GM19467 (cell line): ENCODE data around the gene DHRS7C.

Experiments used
- ATAC-seq: cut with Tn5 transposase; IDR thresholded peaks from one replicate; pipeline ENCODE4 v1.9.1; 2021; ENCODE audit warnings: mild to moderate bottlenecking, moderate library complexity; ENCODE audit not compliant: unreplicated experiment

Gene DHRS7C

DNA sequence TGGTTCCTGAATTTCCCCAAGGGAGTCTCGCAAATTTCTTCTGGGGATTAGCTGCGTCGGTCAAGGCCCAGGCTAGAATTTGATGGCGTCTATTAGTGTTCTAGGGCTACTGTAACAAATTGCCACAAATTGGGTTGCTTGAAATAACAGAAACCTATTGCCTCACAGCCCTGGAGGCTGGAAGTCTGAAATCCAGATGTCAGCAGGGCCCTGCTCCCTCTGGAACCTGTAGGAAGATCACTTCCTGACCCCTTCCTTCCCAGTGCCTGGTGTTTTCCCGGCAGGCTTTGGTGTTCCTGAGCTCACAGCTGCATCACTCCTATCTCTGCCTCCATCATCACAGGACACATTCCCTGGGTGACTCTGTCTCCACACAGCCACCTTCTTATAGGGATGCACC lies 24.4 kb downstream of the DHRS7C start:
- ATAC-seq: no peak

DNA sequence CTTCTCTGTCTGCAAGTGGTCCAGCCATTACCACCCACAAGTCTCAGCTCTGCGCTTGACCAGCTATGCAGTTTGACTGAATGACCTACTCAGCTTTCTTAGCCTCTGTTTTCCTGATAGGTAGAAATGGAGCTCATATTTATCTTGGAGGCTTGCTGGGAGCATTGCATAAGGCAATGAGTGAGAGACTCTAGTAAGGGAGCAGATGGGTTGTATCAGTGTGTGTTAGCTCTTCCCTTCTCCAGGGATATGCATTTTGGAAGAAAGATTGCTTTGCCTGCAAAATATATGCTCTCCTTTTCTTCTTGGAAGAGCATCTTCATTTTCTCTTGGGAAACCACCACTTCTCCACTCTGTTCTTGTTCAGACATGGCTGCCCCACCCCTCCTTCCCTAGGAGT lies 26.1 kb downstream of the DHRS7C start:
- no peak for ATAC-seq

DNA sequence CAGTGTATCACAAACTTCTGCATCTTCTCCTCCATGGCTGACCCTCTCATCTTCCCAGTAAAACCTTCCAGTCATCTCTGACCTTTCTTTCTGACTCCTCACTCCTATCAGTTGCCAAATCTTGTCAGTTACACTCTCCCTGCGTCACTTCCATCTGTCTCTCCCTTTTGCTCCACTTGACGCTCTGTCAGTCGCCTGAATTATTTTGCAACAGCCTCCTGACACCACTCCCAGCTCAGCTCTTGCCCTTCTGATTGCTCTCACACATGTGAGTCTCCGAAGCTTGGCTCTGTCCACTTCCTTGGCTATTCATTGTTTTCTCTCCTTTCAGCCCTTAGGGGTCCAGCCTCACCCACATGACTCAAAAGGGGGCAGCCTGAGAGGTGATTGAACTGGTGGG lies 27.7 kb downstream of the DHRS7C start:
- ATAC-seq: no peak

DNA sequence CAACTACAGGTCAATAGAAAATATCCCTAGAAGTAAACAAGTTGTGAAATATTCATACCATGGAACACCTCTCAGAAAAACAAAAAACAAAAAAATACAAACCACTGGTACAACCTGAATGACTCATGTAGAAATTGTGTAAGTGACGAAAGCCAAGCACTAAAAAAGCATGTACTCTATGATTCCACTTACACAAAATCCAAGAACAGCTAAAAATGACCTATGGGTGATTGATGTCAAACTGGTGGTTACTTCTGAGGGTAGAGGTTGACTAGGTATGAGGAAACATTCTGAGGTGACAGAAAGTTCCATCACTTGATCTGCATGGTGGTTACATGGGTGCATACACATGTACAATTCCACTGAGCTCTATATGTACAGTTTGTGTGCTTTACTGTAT lies 31.1 kb downstream of the DHRS7C start:
- no peak for ATAC-seq

DNA sequence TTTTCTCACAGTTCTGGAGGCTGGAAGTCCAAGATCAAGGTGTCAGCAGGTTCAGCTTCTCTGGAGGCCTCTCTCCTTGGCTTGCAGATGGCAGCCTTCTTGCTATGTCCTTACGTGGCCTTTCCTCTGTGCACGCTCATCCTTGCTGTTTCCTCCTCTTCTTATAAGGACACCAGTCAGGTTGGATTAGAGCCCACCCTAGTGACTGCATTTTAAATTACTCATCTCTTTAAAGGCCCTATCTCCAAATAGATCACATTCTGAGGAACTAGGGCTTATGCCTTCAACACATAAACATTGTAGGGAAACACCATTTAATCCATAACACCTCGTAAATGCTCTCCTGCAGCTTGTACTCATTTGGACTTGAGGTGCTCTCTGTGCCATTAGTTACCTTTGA lies 36.3 kb downstream of the DHRS7C start:
- no peak for ATAC-seq

DNA sequence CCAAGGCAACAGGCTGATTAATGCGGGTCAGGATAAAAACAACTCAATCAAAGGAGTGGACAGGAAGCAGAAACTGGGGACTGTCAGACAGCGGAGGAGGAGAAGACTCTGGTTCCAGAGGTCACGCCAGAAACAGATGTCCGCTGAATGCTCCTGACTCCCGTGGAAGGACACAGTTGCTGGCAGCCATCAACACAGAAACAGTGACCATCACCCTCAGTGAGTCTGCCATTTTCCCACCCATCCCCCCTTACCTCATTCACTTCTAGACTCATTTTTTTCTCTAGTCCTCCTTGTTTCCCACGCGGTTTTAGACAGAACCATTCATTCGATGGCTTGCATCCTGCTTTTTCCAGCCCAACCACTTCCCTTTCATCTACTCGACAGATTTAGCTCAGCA lies 40.9 kb downstream of the DHRS7C start:
- no peak for ATAC-seq

DNA sequence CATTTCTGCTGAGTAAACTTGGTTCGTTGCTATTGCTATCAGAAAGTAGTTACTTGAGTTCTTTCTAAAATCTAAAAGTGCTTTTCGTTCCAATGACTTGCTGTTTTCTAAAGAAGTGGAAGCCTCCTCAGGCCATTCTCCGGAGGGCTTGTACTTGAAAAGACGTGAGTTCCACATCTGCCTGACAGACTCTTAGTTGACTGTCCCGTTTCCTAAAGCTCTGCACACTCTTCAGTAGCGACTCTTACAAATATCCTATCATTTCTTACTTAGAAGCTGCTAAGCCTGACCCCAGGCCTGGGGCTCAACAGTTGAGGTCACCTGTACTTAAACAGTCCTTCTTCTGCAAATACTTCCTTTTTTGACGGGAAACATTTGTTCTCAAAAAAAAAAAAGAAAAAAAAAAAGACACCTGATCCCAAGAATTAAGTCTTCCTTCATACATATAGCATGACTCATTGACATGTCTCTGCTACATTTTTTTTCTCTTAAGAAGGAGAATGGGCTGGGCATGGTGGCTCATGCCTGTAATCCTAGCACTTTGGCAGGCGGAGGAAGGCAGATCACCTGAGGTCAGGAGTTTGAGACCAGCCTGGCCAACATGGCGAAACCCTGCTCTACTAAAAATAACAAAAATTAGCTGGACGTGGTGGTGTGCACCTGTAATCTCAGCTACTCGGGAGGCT lies 61.5 kb downstream of the DHRS7C start:
- no peak for ATAC-seq

DNA sequence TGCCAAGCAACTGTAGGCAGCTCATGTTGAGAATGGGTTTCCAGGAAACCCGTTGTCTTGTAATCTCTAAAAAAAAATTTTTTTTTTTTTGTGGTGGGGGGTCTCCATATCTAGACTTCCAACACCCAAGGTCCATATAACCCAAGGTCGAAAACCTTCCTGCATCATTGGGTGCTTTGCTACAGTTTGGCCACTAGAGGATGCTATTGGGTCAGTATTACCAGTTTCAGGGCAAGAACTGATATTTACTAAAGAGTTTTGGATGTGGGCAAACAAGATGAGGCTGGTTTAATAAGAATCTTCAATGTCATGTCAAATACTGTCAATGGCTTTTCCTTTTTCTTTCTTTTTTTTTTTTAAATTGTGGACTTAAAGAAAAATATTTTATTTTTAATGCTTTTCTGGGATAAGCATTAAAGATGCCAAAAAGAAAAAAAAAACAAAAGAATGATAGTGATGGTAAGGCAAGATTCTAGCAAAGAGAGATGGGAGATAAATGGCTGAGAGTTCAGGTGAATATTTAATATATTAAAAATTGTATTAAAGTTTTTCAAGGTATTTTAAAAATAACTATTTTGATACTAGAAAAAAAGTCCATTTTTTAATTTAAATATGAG lies 62.2 kb downstream of the DHRS7C start:
- ATAC-seq: no peak

DNA sequence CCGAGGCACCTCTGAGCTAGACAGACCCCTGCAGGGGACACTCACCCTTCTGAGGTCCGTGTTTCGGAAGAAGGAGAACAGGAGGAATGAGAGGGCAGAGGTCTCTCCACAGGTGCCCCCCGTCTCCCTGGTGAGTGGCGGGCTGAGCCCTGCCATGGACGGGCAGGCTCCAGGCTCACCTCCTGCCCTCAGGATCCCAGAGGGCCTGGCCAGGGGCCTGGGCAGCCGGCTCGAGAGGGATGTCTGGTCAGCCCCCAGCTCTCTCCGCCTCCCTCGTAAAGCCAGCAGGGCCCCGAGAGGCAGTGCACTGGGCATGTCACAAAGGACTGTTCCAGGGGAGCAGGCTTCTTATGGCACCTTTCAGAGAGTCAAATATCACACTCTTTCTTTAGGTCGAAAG lies 62.8 kb downstream of the DHRS7C start:
- no peak for ATAC-seq

DNA sequence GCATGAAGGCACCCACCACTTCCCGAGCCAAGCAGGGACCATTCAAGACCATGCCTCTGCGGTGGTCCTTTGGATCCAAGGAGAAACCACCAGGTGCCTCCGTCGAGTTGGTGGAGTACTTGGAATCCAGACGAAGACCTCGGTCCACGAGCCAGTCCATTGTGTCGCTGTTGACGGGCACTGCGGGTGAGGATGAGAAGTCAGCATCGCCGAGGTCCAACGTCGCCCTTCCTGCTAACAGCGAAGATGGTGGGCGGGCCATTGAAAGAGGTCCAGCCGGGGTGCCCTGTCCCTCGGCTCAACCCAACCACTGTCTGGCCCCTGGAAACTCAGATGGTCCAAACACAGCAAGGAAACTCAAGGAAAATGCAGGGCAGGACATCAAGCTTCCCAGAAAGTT lies 63.4 kb downstream of the DHRS7C start:
- no peak for ATAC-seq

DNA sequence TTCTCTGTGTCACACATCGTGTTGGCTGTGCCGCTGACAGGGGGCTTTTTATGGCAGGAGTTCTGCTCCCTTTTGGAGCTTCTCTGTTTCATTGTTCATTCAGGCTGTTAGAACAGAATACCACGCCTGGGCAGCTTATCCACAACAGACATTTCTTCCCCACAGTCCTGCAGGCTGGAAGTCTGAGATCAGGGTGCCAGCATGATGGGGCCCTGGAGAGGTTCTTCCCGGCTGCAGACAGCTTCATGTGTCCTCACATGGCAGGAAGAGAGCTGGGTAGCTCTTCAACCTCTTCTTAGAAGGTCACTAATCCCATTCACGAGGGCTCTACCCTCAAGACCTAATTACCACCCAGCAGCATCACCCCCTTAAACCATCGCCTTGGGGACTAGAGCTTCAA lies 65.1 kb downstream of the DHRS7C start:
- ATAC-seq: no peak

DNA sequence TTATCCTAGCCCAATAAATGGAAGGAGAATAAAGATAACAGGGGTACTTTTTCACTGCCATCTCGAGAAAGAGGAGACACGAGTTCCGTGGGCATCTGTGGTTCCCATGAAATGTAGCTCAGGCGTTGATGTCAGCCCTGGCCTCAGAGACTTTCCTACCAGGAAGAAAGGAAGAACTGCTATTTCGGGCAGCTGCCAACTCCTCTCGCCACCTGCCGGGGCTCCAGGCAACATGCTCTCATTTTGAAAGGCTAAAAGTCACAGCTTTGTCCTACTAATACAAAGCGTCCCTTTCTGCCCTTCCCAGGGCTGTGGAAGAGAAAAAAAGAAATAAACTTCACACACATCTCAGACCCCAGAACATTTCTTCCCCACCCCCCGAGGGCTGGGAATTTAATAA lies 65.8 kb downstream of the DHRS7C start:
- ATAC-seq: no peak
